Testis (tissue), 2 donors: Measurements from ENCODE around the gene TATDN2.

ENCODE experiments used
- CTCF ChIP-seq, 3 experiments: fragments of 450-650 bp in 2 of 3; fragments of 200-600 bp in 1 of 3; sonication (generic) in 1 of 3; IDR thresholded peaks; one replicate each; pipeline ENCODE4 v1.5.1; 2016 to 2019; ENCODE audit warnings: antibody characterized with exemption in 3 of 3, mild to moderate bottlenecking in 2 of 3, moderate library complexity in 1 of 3
- POLR2A ChIP-seq: fragments of 450-650 bp; IDR thresholded peaks from one replicate; pipeline ENCODE4 v1.6.1; 2017; ENCODE audit warnings: antibody characterized with exemption, mild to moderate bottlenecking, moderate library complexity

DNA sequence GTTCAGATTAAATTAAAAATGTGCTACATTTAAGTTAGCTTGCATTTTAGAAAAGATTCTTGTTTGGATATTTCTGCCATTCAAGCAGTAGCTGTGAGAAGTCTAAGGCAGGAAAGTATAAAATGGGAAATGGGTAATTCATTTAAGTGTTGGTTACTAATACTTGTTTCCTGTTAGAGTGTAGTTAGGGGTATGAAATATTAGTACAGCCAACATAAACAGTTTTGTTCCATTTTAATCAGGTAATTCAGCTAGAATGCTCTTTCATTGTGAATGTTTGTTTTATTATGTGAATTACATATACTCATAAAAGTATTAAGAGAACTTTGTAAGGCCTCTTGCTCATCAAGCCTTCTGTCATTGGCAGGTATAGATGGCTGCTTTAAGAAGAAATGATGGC is 19.9 kb downstream of the TATDN2 start:
- TF ChIP-seq CTCF (IDR thresholded peaks at IDR 0.05) (no peak), POLR2A (no peak)
